Motor neuron (in vitro differentiated cells): ENCODE data around the gene CALD1. TPM values are rescaled to one million over a fixed set of nuclear protein-coding genes. Genes with fewer than 3 reads are reported as not detected.
A peak's percentile ranks its signal among the peaks of the same experiment; 100 is the strongest.

Experiments
- ATAC-seq, 8 experiments: fragments of 200-7000 bp; cut with Tn5 transposase; replicated peaks in 6 of 8; 2 replicates each; pipeline ENCODE4 v1.8.0; 2021; ENCODE audit warnings: mild to moderate bottlenecking in 8 of 8, moderate library complexity in 8 of 8
- H3K27ac ChIP-seq, 2 donors: fragments of 250-450 bp; sonication (Bioruptor Pico); 2 replicates each; pipeline ENCODE4 v1.9.0; 2021; ENCODE audit warnings: antibody characterized with exemption in 2 of 2, mild to moderate bottlenecking in 2 of 2, moderate library complexity in 1 of 2
- H3K4me1 ChIP-seq, 2 donors: fragments of 250-450 bp; sonication (Bioruptor Pico); replicated peaks in 1 of 2; 2 replicates each; pipeline ENCODE4 v1.6.1; 2021; ENCODE audit warnings: antibody characterized with exemption in 2 of 2, mild to moderate bottlenecking in 2 of 2, moderate library complexity in 1 of 2
- H3K4me3 ChIP-seq, 5 donors: fragments of 250-450 bp; sonication (Bioruptor Pico); 2 replicates each; pipeline ENCODE4 v1.9.0; 2021; ENCODE audit warnings: antibody characterized with exemption in 5 of 5, mild to moderate bottlenecking in 5 of 5, moderate library complexity in 4 of 5
- WGBS, 10 experiments: fragments of 450-650 bp; shearing (Covaris generic); methylation state at CpG; one replicate each; pipeline ENCODE4 v1.0.0; 2022; 5-methylcytosine and 5-hydroxymethylcytosine counted together
- in situ Hi-C, 9 experiments: fragments of 400-800 bp; cut with MboI; loops; one replicate each; pipeline ENCODE4 v1.15.0; 2021; ENCODE audit warnings: low sequenced_read_pairs in 9 of 9, low pct_unique_long_range_greater_than_20kb in 2 of 9; ENCODE audit not compliant: unreplicated experiment in 9 of 9
- total RNA-seq, 8 experiments: library from RNA; unstranded; fragments of 300-600 nt; gene quantifications; 2 replicates each; pipeline versions ENCODE4 v1.2.3 to v1.2.4, GENCODE V29; 2022

The CALD1 gene
- total RNA-seq, 8 experiments from 2014 or later: 6.9 to 204 (median 64.7) TPM

DNA sequence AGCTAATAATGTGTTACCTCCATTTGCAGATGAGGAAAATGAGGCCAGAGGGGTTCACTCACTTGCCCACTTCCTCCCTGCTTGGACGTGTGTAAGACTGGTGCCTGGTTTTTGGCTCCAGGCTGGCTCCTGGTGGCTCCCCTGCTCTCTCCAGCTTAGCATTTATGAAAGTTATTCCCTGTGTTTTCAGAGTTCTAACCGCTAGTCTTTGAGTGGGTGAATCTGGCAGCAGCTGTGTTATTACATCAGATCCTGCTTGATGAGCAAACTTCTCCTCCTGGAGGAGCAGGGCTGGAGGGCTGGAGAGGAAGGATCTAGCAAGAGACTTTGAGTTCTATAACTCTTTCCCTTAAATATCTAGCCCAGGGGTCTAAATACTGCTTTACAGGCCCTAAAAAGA lies 125.9 kb downstream of the CALD1 start:
- 14 to 100% (median 60%) methylated on average over 1 to 2 of the region's 2 CpGs; no CpG with 5 or more reads in 6 of the 10 experiments for WGBS, 10 experiments
- Histone ChIP-seq H3K4me3 (no peak overlapping the region), H3K4me1 (no peaks in the 10 kb centered on the region), H3K27ac (no peak overlapping the region)
- peak in 3 of 8 experiments; percentile 75 to 85 (median 77) for ATAC-seq
- in situ Hi-C loops: no loop called here

DNA sequence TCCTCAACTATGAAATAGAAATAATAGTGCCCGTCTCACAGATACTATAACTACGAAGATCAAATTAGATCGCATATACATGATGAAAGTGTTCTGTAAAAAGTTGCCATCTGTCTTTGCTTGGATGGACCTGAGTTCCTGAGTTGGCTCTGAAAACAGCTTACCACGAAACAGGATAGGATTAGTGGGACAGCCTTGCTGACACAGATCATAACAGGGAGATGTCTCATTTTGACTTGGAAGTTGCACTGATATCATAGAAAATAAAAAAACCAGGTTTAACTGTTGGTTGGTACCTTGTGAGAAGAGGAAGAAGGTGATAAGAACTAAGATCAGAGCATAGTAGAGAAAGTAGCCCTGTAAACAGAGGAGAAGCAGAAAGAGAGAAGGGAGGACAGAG lies 127.6 kb downstream of the CALD1 start:
- WGBS, 10 experiments: 83 to 100% (median 98%) methylated on average over 1 to 4 of the region's 4 CpGs; no CpG with 5 or more reads in 2 of the 10 experiments
- H3K4me3 ChIP-seq: no peak overlapping the region
- no peaks in the 10 kb centered on the region for H3K4me1 ChIP-seq
- ATAC-seq: no peak
- in situ Hi-C loops: no loop called here
- no peak overlapping the region for H3K27ac ChIP-seq

DNA sequence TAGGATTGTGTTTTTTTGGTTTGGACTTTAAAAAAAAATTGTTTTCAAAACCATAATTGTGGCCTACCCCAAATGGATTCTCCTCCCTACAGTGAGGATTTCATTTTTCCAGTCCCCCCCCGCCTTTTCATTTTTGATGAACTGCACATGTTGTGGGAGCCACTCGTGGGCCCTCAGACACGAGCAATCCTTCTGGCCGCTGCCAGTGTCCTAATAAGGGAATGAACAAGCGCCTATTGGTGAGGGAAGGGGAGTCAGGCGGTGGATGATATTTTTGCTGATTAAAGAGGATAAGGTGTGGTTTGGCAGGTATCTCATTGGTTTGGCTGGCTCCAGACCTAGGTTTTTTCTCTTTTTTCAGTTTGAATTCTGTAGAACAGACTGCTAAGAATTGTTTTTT lies 128.2 kb downstream of the CALD1 start:
- WGBS, 10 experiments: 20 to 100% (median 68%) methylated on average over 1 to 6 of the region's 6 CpGs; no CpG with 5 or more reads in 3 of the 10 experiments
- ATAC-seq: no peak
- no peak overlapping the region for H3K4me3 ChIP-seq
- in situ Hi-C loops: no loop called here
- no peak overlapping the region for H3K27ac ChIP-seq
- H3K4me1 ChIP-seq: no peaks in the 10 kb centered on the region

DNA sequence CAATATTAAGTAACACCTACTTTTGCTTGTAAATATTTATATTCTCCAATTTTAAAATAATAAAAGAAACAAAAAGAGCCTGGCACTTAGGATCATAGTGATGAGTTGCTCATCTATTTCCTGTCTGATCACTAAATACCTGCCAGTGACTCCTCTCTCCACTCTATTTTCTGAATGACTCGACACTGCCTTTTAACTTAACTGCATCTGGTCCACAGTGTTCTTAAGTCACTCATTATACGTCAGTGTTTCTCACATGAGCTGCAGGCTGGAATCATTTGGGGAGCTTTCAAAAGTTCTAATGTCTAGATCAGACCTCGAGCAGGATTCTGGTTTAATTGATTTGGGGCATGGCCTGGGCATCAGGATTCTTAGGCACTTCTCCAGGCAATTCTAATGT lies 128.9 kb downstream of the CALD1 start:
- WGBS, 10 experiments: 0 to 100% (median 80%) methylated on average over 1 to 3 of the region's 3 CpGs; no CpG with 5 or more reads in 2 of the 10 experiments
- in situ Hi-C loops: no loop called here
- no peak for ATAC-seq
- no peak overlapping the region for H3K4me3 ChIP-seq
- no peaks in the 10 kb centered on the region for H3K4me1 ChIP-seq
- no peak overlapping the region for H3K27ac ChIP-seq

DNA sequence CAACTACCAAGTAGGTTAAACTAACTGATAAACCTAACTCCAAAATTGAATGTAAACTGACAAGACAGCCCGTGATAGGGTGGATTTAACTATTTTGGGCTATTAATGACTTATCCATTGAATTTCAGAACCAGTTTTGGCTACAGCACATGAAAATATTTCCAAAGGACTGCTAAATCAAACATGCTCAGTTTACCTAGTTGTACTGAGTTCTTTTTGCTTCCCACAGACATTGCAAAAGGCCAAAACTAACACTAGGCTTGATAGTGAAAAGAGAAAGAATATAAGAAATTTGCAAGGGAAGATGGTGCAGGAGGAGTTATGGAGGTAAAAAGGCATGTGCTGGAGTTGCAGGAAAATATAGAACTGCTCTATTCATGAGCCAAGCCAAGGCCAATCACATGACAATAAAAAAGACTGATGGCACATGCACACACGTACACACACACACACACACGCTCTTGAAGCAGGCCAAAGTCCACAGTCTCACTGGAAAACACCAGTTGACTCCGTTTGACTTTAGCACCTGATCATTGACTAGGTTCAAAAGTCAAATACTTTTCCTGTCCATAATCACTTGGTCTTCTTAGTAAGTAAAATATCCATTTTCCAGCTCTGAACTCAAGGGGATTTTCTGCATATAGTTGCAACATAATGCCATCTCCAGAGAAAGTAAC lies 130.9 kb downstream of the CALD1 start:
- Histone ChIP-seq H3K27ac (no peak overlapping the region), H3K4me3 (no peak overlapping the region), H3K4me1 (no peaks in the 10 kb centered on the region)
- no peak for ATAC-seq
- in situ Hi-C loops: no loop called here
- WGBS, 10 experiments: 82 to 100% (median 89%) methylated on average over 1 to 4 of the region's 4 CpGs

DNA sequence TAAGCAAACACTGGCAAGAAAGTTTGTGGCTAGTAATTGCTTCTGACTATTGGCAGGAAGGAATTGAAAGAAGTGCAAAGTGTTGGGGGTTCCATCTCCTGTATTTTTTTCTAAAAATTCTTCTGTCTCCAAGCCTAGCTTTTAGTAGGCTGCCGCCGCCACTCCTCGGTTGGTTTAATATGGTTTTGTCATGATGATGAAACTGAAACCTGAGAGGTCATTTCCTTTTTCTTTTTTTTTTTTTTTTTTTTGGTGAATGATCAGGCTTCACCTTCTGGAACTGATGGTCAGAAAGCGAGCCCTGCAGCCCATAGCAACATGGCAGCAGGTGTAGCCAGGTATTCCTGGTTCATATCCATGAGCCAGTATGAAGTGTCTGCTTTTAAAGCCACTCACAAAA lies 131.5 kb downstream of the CALD1 start:
- WGBS, 10 experiments: 80 to 100% (median 96%) methylated on average over 1 to 4 of the region's 4 CpGs; no CpG with 5 or more reads in 3 of the 10 experiments
- H3K4me3 ChIP-seq: no peak overlapping the region
- no peak overlapping the region for H3K27ac ChIP-seq
- in situ Hi-C loops: no loop called here
- ATAC-seq: no peak
- H3K4me1 ChIP-seq: peaks cover 0 to 3% of the 10 kb centered on the region in 2 donors

DNA sequence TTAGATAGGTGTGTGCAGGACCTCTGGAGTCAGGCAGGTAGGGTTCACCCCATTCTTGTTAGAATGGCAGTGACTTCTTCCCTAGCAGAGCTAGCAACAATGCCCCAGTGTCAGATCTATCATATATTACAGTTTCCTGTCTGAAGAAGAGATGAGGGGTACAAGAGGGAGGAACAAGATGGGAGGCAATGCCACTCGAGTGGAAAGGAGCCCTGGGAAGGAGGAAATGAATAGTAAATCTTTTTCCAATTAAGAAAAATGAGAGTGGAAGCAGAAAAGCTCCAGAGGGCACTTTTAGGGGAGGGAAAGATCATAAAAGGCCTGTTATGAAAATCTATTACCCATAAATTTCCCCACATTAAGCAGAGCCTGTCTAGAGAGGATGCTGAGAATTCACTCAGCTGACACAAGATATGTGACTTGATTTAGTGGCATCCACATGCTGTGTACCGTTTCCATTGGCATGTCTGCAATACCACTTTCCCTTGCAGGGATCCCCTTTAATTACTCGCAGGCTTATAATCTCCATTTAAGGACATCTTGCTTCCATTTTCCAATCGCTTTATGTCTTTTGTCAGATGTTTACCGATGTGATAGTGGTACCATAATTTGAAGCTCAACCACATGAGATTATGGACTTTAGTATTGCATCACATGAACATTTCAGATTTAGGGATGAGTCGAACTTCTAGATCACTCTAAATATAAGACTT lies 136.9 kb downstream of the CALD1 start:
- no peak overlapping the region for H3K4me3 ChIP-seq
- peaks cover 0 to 9% of the 10 kb centered on the region in 2 donors for H3K4me1 ChIP-seq
- ATAC-seq: peak in 5 of 8 experiments; percentile 76 to 99 (median 84)
- in situ Hi-C loops: no loop called here
- no peak overlapping the region for H3K27ac ChIP-seq
- 27 to 94% (median 70%) methylated on average over 2 to 6 of the region's 6 CpGs; no CpG with 5 or more reads in 1 of the 10 experiments for WGBS, 10 experiments

DNA sequence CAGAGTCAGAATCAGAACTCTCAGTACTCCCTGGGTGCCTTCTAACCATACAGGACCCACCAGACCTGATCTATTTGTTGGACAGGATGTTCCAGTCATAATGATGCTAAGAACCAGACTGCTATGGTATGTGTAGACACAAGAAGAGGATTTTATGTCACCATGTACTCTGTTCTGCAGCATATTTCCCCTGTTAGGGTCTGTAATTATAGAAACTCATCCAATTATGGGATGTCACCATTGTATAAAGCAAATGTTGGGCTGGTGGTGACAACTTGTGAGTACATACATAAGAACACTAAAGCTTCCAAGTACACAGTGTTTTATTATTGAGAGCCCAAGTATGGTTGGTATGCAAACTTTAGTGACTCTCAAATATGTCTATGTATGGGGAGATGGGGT lies 139.8 kb downstream of the CALD1 start:
- Histone ChIP-seq H3K4me3 (no peak overlapping the region), H3K4me1 (peaks cover 0 to 9% of the 10 kb centered on the region in 2 donors), H3K27ac (no peak overlapping the region)
- peak in 1 of 8 experiments; percentile 44 for ATAC-seq
- in situ Hi-C loops: no loop called here

DNA sequence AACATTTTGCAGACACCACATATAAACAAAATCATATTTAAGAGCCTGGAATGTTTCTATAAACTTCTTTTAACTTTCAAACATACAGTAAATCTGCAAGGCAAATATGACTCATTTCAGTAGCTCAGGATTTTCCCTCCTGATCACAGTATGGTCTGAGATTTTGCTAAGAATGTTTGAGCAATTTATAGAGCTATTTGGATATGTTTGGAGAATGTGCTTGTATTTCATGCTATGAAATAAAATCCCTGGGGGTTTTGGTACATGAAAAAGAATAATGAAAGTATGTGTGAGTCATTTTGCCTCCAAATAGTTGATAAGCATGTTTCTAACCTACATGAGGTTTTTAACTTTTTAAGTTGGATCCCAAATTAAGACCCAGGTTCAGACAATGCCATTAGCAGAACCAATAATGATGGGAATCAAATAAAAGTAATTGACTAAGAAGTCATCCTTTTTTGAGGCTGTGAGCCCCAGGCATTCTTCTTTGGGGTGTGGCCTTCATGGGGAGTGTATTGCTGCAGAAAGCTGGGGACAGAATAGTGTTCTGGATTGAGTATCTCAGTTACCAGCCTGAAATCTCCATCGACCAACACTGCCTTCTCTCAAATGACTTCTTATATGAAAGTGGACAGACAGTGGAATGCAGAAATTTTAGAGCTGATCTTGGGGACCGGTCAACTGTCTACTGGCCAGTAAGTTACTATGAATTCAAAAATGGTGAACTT lies 140.8 kb downstream of the CALD1 start:
- no peak overlapping the region for H3K27ac ChIP-seq
- 67 to 100% (median 94%) methylated on average over 1 to 2 of the region's 2 CpGs; no CpG with 5 or more reads in 3 of the 10 experiments for WGBS, 10 experiments
- H3K4me1 ChIP-seq: peaks cover 0 to 9% of the 10 kb centered on the region in 2 donors
- in situ Hi-C loops: no loop called here
- H3K4me3 ChIP-seq: no peak overlapping the region
- ATAC-seq: peak in 3 of 8 experiments; percentile 53 to 70 (median 65)

DNA sequence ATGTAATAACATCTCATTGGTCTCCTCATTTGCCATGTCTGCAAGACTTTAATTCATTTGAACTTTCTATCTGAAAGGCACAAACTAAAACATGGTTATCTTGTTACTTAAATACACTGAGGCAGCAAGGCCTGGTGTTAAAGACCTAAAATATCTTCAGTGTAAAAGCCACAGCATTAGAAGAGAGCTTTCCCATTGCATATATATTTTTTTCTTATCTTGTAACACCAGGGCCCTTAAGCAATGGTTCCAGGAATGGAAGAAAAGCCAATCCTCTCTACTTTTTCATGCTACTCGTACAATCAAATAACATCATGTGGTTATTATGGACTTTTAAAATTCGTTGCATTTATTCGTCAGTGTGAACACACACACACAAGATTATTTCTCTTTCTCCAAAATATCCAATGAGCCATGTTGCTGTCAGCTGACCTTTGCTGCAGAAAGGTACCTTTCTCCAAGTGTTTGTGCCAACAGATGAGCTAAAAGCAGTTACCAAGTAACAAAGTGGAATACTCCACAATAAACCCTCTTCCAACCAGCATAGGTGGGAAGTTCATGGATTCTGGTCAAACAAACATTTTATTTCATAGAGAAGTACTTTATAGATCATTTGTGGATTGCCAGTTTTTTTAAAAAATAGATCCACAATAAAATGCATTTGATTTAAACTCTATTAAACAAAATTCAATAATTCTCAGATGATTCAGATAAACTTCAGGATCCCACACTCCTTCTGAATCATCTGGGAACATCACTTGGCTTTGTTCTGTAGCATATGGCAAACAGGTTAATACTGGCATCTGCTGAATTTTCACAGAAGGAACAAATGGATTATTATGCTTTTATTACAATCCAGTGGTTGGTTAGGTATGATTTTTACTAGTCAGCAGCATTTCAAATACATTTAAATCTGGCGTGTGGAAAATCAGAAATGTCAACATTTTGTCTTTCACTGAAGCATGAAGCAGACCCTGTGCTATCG lies 143.6 kb downstream of the CALD1 start:
- Histone ChIP-seq H3K4me1 (no peaks in the 10 kb centered on the region), H3K4me3 (no peak overlapping the region), H3K27ac (no peak overlapping the region)
- in situ Hi-C loops: no loop called here
- no peak for ATAC-seq
- 77 to 100% (median 91%) methylated on average over 2 to 5 of the region's 5 CpGs; no CpG with 5 or more reads in 1 of the 10 experiments for WGBS, 10 experiments

DNA sequence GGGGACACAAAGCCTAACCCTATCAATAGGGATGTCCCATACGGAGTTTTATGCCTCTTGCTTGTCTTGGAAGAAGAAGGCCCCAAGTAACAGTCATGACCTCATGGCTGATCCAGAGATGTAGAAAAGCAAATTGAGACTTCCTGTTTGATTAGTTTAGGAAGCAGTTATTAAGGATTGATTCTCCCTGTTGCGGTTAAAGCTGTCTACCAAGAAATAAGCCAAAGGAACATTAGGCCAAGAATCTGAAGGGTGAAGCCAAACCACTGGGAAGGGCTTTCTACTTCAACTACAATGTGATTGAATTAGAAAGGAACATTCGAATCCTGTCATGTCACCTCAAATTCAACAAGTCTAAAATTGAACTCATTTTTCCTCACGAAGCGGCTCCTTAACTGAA lies 146.3 kb downstream of the CALD1 start:
- Histone ChIP-seq H3K4me3 (no peak overlapping the region), H3K4me1 (no peaks in the 10 kb centered on the region), H3K27ac (no peak overlapping the region)
- WGBS, 10 experiments: 90 to 100% (median 97%) methylated on average over 2 to 5 of the region's 5 CpGs
- no peak for ATAC-seq
- in situ Hi-C loops: no loop called here

DNA sequence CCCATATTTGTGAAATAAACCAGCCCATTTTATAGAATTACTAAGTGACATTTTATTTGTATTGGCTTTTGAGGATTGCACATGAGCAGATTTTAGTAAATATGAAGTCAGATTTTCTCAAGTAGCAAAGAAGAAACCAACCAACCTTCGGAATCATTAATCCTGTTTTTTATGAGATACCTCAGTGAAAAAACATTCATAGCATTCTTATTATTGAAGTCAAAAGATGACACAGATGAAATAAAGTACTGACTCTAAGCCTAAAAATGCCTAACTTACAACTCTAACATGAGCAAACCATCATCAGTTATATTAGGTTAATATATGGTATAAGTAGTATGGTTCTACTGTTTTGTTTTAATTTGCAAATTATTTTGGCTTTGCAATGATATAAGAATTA lies 147.0 kb downstream of the CALD1 start:
- H3K4me3 ChIP-seq: no peak overlapping the region
- no peaks in the 10 kb centered on the region for H3K4me1 ChIP-seq
- 38 to 100% (median 89%) methylated on average over 1 of the region's 1 CpG; no CpG with 5 or more reads in 1 of the 10 experiments for WGBS, 10 experiments
- no peak for ATAC-seq
- in situ Hi-C loops: no loop called here
- H3K27ac ChIP-seq: no peak overlapping the region
